Loucy (cell line): ENCODE measurements around the gene SMIM34.

Experiments
- H2AFZ ChIP-seq: fragments of 200-600 bp; sonication (generic); 2 replicates; pipeline ENCODE4 v1.6.0; 2016; ENCODE audit warnings: antibody characterized with exemption, mild to moderate bottlenecking, low read length, moderate library complexity
- H3F3A ChIP-seq: fragments of 200-600 bp; 2 replicates; pipeline ENCODE4 v1.6.0; 2016; ENCODE audit warnings: antibody characterized with exemption, low read depth, mild to moderate bottlenecking
- H3K27me3 ChIP-seq: fragments of 200-600 bp; sonication (generic); 2 replicates; pipeline ENCODE4 v1.6.1; 2014; ENCODE audit warnings: low read length, mild to moderate bottlenecking; ENCODE audit not compliant: insufficient read depth, poor library complexity, severe bottlenecking
- H3K36me3 ChIP-seq: fragments of 200-600 bp; sonication (generic); 2 replicates; pipeline ENCODE4 v1.6.1; 2016; ENCODE audit warnings: low read length; ENCODE audit not compliant: insufficient read depth
- H3K4me1 ChIP-seq: fragments of 200-600 bp; sonication (generic); 2 replicates; pipeline ENCODE4 v1.5.1; 2014; ENCODE audit warnings: low read length, mild to moderate bottlenecking; ENCODE audit not compliant: insufficient read depth, poor library complexity, severe bottlenecking
- H3K4me2 ChIP-seq: fragments of 200-600 bp; sonication (generic); 2 replicates; pipeline ENCODE4 v1.6.0; 2014; ENCODE audit warnings: antibody characterized with exemption, low read length, low read depth, mild to moderate bottlenecking; ENCODE audit not compliant: poor library complexity, severe bottlenecking
- H3K4me3 ChIP-seq: fragments of 200-600 bp; sonication (generic); 2 replicates; pipeline ENCODE4 v1.5.1; 2014; ENCODE audit warnings: low read length, mild to moderate bottlenecking, mixed read lengths; ENCODE audit not compliant: poor library complexity, severe bottlenecking
- H3K79me2 ChIP-seq: fragments of 200-600 bp; sonication (generic); 2 replicates; pipeline ENCODE4 v1.6.1; 2014; ENCODE audit warnings: low read length; ENCODE audit not compliant: insufficient read depth
- H3K9ac ChIP-seq: fragments of 200-600 bp; sonication (generic); 2 replicates; pipeline ENCODE4 v1.6.0; 2014; ENCODE audit warnings: mild to moderate bottlenecking, low read depth, low read length, moderate library complexity; ENCODE audit not compliant: poor library complexity, severe bottlenecking
- H3K9me2 ChIP-seq: fragments of 200-600 bp; sonication (generic); replicated peaks from 2 replicates; pipeline ENCODE4 v1.6.1; 2016; ENCODE audit warnings: low read depth, low read length, mixed read lengths
- H3K9me3 ChIP-seq: fragments of 200-600 bp; sonication (generic); 2 replicates; pipeline ENCODE4 v1.6.1; 2014; ENCODE audit warnings: mild to moderate bottlenecking, antibody characterized with exemption, low read length, low read depth; ENCODE audit not compliant: insufficient read depth
- H4K20me1 ChIP-seq: fragments of 200-600 bp; sonication (generic); 2 replicates; pipeline ENCODE4 v1.6.0; 2014; ENCODE audit warnings: antibody characterized with exemption, low read length, mild to moderate bottlenecking; ENCODE audit not compliant: insufficient read depth, poor library complexity, severe bottlenecking
- CTCF ChIP-seq: fragments of 200-600 bp; sonication (generic); conservative IDR thresholded peaks from 2 replicates; pipeline ENCODE4 v1.5.1; 2014; ENCODE audit warnings: mild to moderate bottlenecking, antibody characterized with exemption, low read length
- EZH2phosphoT487 ChIP-seq: fragments of 200-600 bp; IDR thresholded peaks from 2 replicates; pipeline ENCODE4 v1.6.1; 2018; ENCODE audit warnings: antibody characterized with exemption, mild to moderate bottlenecking, moderate library complexity, borderline replicate concordance

Gene SMIM34

GRCh38 chr21:34372321-34372720 is 51.4 kb downstream of the SMIM34 start:
- TF ChIP-seq EZH2phosphoT487: no peak
- no peak for TF ChIP-seq CTCF
- Histone ChIP-seq H3K9ac (no peak overlapping the region), H3K79me2 (no peaks in the 10 kb centered on the region), H3K36me3 (no peaks in the 10 kb centered on the region), H4K20me1 (no peaks in the 10 kb centered on the region), H3K9me2 (no peaks in the 10 kb centered on the region), H3F3A (no peaks in the 10 kb centered on the region), H3K4me3 (no peak overlapping the region), H3K4me2 (no peak overlapping the region), H2AFZ (no peak overlapping the region), H3K9me3 (no peaks in the 10 kb centered on the region), H3K27me3 (no peaks in the 10 kb centered on the region), H3K4me1 (no peaks in the 10 kb centered on the region)

GRCh38 chr21:34369741-34370140 is 54.0 kb downstream of the SMIM34 start:
- no peak overlapping the region for H3K9ac ChIP-seq
- H4K20me1 ChIP-seq: no peaks in the 10 kb centered on the region
- no peaks in the 10 kb centered on the region for H3K27me3 ChIP-seq
- TF ChIP-seq CTCF (no peak), EZH2phosphoT487 (no peak)
- no peaks in the 10 kb centered on the region for H3K4me1 ChIP-seq
- no peak overlapping the region for H2AFZ ChIP-seq
- no peaks in the 10 kb centered on the region for H3K9me2 ChIP-seq
- no peak overlapping the region for H3K4me2 ChIP-seq
- H3K79me2 ChIP-seq: no peaks in the 10 kb centered on the region
- H3K9me3 ChIP-seq: no peaks in the 10 kb centered on the region
- H3F3A ChIP-seq: no peaks in the 10 kb centered on the region
- no peaks in the 10 kb centered on the region for H3K36me3 ChIP-seq
- no peak overlapping the region for H3K4me3 ChIP-seq
